Fibroblast of lung (primary cell): ENCODE measurements around the gene TPI1. TPM values are rescaled to one million over a fixed set of nuclear protein-coding genes. Genes with fewer than 3 reads are reported as not detected.

Experiments used
- DNase-seq, 2 donors: peaks; one replicate each; pipeline versions ENCODE4 v3.0.0 to v3.0.0-alpha.2; 2010; ENCODE audit warnings: low read depth in 2 of 2
- H2AFZ ChIP-seq: 2 replicates; pipeline ENCODE4 v1.5.1; 2012; ENCODE audit warnings: low read length, control low read depth, inconsistent platforms
- H3K27ac ChIP-seq: 2 replicates; pipeline ENCODE4 v1.5.1; 2011; ENCODE audit warnings: low read length, control low read depth; ENCODE audit not compliant: insufficient read depth
- H3K27me3 ChIP-seq: 2 replicates; pipeline ENCODE4 v1.5.1; 2011; ENCODE audit warnings: mild to moderate bottlenecking, low read length; ENCODE audit not compliant: control insufficient read depth, insufficient read depth
- H3K36me3 ChIP-seq: 2 replicates; pipeline ENCODE4 v1.5.1; 2011; ENCODE audit warnings: low read length; ENCODE audit not compliant: control insufficient read depth, insufficient read depth
- H3K4me1 ChIP-seq: 2 replicates; pipeline ENCODE4 v1.5.1; 2011; ENCODE audit warnings: low read length; ENCODE audit not compliant: control insufficient read depth, insufficient read depth; ENCODE audit errors: extremely low read depth
- H3K4me2 ChIP-seq: 2 replicates; pipeline ENCODE4 v1.5.1; 2011; ENCODE audit warnings: low read length, control low read depth; ENCODE audit not compliant: insufficient read depth; ENCODE audit errors: extremely low read depth
- H3K4me3 ChIP-seq, 4 experiments: fragments of 200-600 bp in 1 of 4; sonication (generic) in 1 of 4; replicated peaks in 1 of 4; 2 replicates each; pipeline ENCODE4 v1.5.1; 2011 to 2016; ENCODE audit warnings: low read length in 4 of 4, low read depth in 3 of 4, mild to moderate bottlenecking in 3 of 4, control low read depth in 2 of 4, inconsistent platforms in 1 of 4, mixed read lengths in 1 of 4; ENCODE audit not compliant: insufficient read depth in 1 of 4; ENCODE audit errors: control extremely low read depth in 1 of 4
- H3K79me2 ChIP-seq: 2 replicates; pipeline ENCODE4 v1.5.1; 2012; ENCODE audit warnings: mild to moderate bottlenecking, low read length, inconsistent platforms; ENCODE audit not compliant: control insufficient read depth, insufficient read depth
- H3K9ac ChIP-seq: 2 replicates; pipeline ENCODE4 v1.5.1; 2011; ENCODE audit warnings: mild to moderate bottlenecking, low read length, control low read depth; ENCODE audit not compliant: insufficient read depth
- H3K9me3 ChIP-seq: 2 replicates; pipeline ENCODE4 v1.5.1; 2012; ENCODE audit warnings: low read depth, low read length; ENCODE audit not compliant: control insufficient read depth, insufficient read depth
- H4K20me1 ChIP-seq: 2 replicates; pipeline ENCODE4 v1.5.1; 2011; ENCODE audit warnings: low read length; ENCODE audit not compliant: control insufficient read depth, insufficient read depth; ENCODE audit errors: extremely low read depth
- EZH2 ChIP-seq: IDR thresholded peaks from 2 replicates; pipeline ENCODE4 v1.5.1; 2012; ENCODE audit warnings: low read length, control low read depth, mild to moderate bottlenecking; ENCODE audit errors: missing control alignments
- polyA plus RNA-seq, 2 donors: library from polyadenylated mRNA; depleted of rRNA in 1 of 2; stranded (reverse) in 1 of 2; unstranded in 1 of 2; fragments of >200 nt; gene quantifications; 2 replicates each; pipeline ENCODE4 v1.2.1, GENCODE V29; 2011 to 2012; ENCODE audit warnings: missing spikeins in 1 of 2
- total RNA-seq: library from RNA; depleted of rRNA; stranded (reverse); fragments of >200 nt; gene quantifications from 2 replicates; pipeline ENCODE4 v1.2.1, GENCODE V29; 2014
- TF ChIP-seq, protein P1 (sequence below), 2 donors: IDR thresholded peaks in 1 of 2; conservative IDR thresholded peaks in 1 of 2; 1 replicate in 1 of 2; 2 replicates in 1 of 2; pipeline ENCODE4 v1.5.1; 2011 to 2012; ENCODE audit warnings: low read length in 2 of 2, control low read depth in 1 of 2, inconsistent platforms in 1 of 2, low read depth in 1 of 2, mild to moderate bottlenecking in 1 of 2

Gene TPI1
- total and polyA plus RNA-seq, 2 donors (not counting 1 experiment from before 2014, with no cell fraction given) = 934 to 1,654 TPM

DNA sequence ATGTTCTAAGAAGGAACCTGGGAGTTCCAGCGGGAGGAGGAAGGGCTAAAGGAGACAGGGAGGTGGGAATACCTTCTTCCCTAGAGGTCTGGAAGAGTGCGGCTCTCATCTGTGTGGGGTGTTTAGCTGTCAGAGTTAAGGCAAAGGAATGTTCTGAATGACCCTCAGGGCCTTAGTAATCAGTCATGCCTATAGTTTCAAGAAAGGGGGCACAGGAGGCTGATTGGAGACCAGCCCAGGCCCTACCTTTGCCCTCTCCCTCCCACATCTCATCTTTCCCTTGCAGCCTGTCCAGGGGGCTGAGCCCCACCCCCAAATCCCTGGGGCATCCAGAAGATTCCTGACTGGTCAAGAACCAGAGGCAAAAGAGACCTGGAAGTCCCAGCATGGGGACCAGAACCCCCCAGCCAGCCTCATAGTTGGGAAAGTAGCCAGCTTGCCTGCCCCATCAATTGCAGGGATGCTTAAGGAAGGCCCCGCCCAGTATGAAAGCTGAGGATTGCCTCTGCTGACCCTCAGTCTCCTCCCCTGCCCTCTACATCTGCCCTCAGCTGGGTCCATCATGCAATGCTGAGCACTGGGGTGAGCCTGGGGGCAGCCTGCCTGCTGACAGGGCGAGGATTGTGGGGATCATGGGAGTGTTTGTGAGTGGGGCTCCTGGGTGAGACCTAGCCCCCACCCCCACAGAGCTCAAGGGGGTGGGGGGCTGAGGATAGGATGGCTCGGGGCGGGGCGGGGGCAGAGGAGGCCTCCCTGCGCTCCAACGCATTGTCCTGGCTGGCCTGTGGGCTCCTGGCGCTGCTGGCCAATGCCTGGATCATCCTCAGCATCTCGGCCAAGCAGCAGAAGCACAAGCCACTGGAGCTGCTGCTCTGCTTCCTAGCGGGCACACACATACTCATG, 43.9 kb upstream of the TPI1 start:
- Histone ChIP-seq H3K9ac (no peak overlapping the region), H4K20me1 (no peaks in the 10 kb centered on the region), H3K79me2 (peaks cover 3% of the 10 kb centered on the region), H3K4me1 (peaks cover 24% of the 10 kb centered on the region), H3K27me3 (peaks cover 2% of the 10 kb centered on the region), H3K27ac (no peak overlapping the region), H2AFZ (no peak overlapping the region), H3K36me3 (peaks cover 6% of the 10 kb centered on the region), H3K4me2 (no peak overlapping the region), H3K9me3 (no peaks in the 10 kb centered on the region), H3K4me3 (no peak overlapping the region)
- DNase-seq = no peak
- TF ChIP-seq, protein P1, sequence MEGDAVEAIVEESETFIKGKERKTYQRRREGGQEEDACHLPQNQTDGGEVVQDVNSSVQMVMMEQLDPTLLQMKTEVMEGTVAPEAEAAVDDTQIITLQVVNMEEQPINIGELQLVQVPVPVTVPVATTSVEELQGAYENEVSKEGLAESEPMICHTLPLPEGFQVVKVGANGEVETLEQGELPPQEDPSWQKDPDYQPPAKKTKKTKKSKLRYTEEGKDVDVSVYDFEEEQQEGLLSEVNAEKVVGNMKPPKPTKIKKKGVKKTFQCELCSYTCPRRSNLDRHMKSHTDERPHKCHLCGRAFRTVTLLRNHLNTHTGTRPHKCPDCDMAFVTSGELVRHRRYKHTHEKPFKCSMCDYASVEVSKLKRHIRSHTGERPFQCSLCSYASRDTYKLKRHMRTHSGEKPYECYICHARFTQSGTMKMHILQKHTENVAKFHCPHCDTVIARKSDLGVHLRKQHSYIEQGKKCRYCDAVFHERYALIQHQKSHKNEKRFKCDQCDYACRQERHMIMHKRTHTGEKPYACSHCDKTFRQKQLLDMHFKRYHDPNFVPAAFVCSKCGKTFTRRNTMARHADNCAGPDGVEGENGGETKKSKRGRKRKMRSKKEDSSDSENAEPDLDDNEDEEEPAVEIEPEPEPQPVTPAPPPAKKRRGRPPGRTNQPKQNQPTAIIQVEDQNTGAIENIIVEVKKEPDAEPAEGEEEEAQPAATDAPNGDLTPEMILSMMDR (conservative IDR thresholded peaks at IDR 0.05 in 1 of 2, IDR thresholded peaks at IDR 0.05 in 1 of 2; ENCODE audit: low read depth in 1 of 2, low read length in 2 of 2) = no peak
- no peak for TF ChIP-seq EZH2

DNA sequence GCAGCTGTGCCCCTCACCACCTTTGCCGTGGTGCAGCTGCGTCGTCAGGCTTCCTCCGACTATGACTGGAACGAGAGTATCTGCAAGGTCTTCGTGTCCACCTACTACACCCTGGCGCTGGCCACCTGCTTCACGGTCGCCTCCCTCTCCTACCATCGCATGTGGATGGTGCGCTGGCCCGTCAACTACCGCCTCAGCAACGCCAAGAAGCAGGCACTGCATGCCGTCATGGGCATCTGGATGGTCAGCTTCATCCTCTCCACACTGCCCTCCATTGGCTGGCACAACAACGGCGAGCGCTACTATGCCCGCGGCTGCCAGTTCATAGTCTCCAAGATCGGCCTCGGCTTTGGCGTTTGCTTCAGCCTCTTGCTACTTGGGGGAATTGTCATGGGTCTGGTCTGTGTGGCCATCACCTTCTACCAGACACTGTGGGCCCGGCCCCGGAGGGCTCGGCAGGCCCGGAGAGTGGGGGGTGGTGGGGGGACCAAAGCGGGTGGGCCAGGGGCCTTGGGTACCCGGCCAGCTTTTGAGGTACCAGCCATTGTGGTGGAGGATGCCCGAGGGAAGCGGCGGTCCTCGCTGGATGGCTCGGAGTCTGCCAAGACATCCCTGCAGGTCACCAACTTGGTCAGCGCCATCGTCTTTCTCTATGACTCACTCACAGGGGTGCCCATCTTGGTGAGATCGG, 43.1 kb upstream of the TPI1 start:
- Histone ChIP-seq H3K4me1 (peaks cover 24% of the 10 kb centered on the region), H3K4me3 (no peak overlapping the region), H3K36me3 (peaks cover 6% of the 10 kb centered on the region), H3K27me3 (peaks cover 2% of the 10 kb centered on the region), H3K79me2 (peaks cover 11% of the 10 kb centered on the region), H4K20me1 (no peaks in the 10 kb centered on the region), H3K27ac (no peak overlapping the region), H3K9me3 (no peaks in the 10 kb centered on the region), H3K4me2 (no peak overlapping the region), H2AFZ (no peak overlapping the region), H3K9ac (no peak overlapping the region)
- TF ChIP-seq EZH2 = no peak
- TF ChIP-seq, protein P1 (conservative IDR thresholded peaks at IDR 0.05 in 1 of 2, IDR thresholded peaks at IDR 0.05 in 1 of 2; ENCODE audit: low read depth in 1 of 2, low read length in 2 of 2) = no peak
- DNase-seq = no peak

DNA sequence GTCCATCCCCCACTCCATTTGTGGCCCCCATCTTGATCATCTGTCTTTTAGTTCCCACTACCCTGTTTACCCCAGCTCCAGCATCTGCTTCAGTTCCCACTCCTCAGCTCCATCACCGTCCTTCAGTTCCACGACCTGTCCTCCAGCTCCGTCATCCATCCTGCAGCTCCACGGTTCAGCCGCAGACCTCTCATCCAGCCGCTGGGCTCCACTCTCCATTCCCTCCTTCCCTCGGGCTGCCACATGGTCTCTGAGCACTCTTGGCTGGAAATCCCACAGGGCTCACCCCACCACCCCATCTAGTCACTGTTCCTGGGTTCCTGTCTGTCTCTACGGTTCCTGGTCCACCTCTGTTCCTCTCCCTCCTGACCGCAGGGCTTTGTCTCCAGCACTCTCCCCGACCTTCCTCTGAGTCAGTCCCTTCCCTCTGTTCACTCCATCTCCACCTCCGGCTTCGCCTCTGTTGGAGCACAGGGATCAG, 42.4 kb upstream of the TPI1 start:
- peak in 1 of 2 donors; percentile 71 for DNase-seq
- no peaks in the 10 kb centered on the region for H3K9me3 ChIP-seq
- TF ChIP-seq EZH2 = no peak
- TF ChIP-seq, protein P1 (conservative IDR thresholded peaks at IDR 0.05 in 1 of 2, IDR thresholded peaks at IDR 0.05 in 1 of 2; ENCODE audit: low read depth in 1 of 2, low read length in 2 of 2) = no peak
- H2AFZ ChIP-seq = no peak overlapping the region
- H3K9ac ChIP-seq = no peak overlapping the region
- H4K20me1 ChIP-seq = no peaks in the 10 kb centered on the region
- peaks cover 24% of the 10 kb centered on the region for H3K4me1 ChIP-seq
- peaks cover 18% of the 10 kb centered on the region for H3K79me2 ChIP-seq
- H3K4me2 ChIP-seq = peak overlapping the region; percentile 39
- peak overlapping the region in 2 of 4 experiments; percentile 38 to 48 for H3K4me3 ChIP-seq
- H3K36me3 ChIP-seq = peaks cover 7% of the 10 kb centered on the region
- peaks cover 2% of the 10 kb centered on the region for H3K27me3 ChIP-seq
- peak overlapping the region; percentile 2 for H3K27ac ChIP-seq
